HepG2 (cell line): ENCODE results near the gene CCL18. TPM values are rescaled to one million over a fixed set of nuclear protein-coding genes. Genes with fewer than 3 reads are reported as not detected.
A peak's percentile ranks its signal among the peaks of the same experiment; 100 is the strongest.

Experiments
- ATAC-seq: fragments of 200-7000 bp; cut with Tn5 transposase; 3 replicates; pipeline ENCODE4 v1.9.1; 2020; ENCODE audit warnings: mild to moderate bottlenecking, moderate library complexity
- BruUV-seq: library from RNA; stranded (reverse); fragments of 400-500 nt; replicated peaks from 2 replicates; lab custom pipeline; 2021; lab: Mats Ljungman, UMichigan
- CTCF ChIA-PET: fragments of 300-600 bp; formaldehyde crosslinking; extraction: SDS; loops from one replicate; lab custom pipeline; 2021; ENCODE audit warnings: low total read pairs, inconsistent platforms, low intra/inter-chr PET ratio; lab: Yijun Ruan, JAX
- POLR2A ChIA-PET: fragments of 350-600 bp; sonication (Branson Sonifier 250); formaldehyde crosslinking; loops from one replicate; lab custom pipeline; 2020; ENCODE audit warnings: antibody characterized with exemption, inconsistent platforms; lab: Yijun Ruan, JAX
- DNase-seq: peaks from one replicate; pipeline ENCODE4 v3.0.0-alpha.2; 2015; ENCODE audit warnings: low spot score
- FAIRE-seq: peaks from 3 replicates; lab custom pipeline; 2011; peaks lifted over from hg19 to GRCh38; lab: Jason Lieb, UNC
- H2AFZ ChIP-seq: one replicate; pipeline ENCODE4 v1.6.1; 2011; ENCODE audit warnings: low read length, inconsistent platforms
- H3K27ac ChIP-seq: fragments of 300-600 bp; 3 replicates; pipeline ENCODE4 v1.8.0; 2011; ENCODE audit warnings: mixed run types, mild to moderate bottlenecking, mixed read lengths, low read length, inconsistent platforms; ENCODE audit not compliant: insufficient read depth; ENCODE audit errors: extremely low read length
- H3K27me3 ChIP-seq, 2 experiments: fragments of 200-600 bp in 1 of 2; 2 replicates in 1 of 2; 3 replicates in 1 of 2; pipeline versions ENCODE4 v1.6.0 to v1.8.0; 2011; ENCODE audit warnings: low read length in 2 of 2, mild to moderate bottlenecking in 2 of 2, moderate library complexity in 2 of 2, inconsistent platforms in 1 of 2; ENCODE audit not compliant: insufficient read depth in 2 of 2, control insufficient read depth in 1 of 2
- H3K36me3 ChIP-seq, 2 experiments: fragments of 200-600 bp in 1 of 2; replicated peaks in 1 of 2; 2 replicates in 1 of 2; 3 replicates in 1 of 2; pipeline versions ENCODE4 v1.5.1 to v1.8.0; 2011; ENCODE audit warnings: low read length in 2 of 2, inconsistent platforms in 1 of 2; ENCODE audit not compliant: insufficient read depth in 2 of 2, control insufficient read depth in 1 of 2
- H3K4me1 ChIP-seq: 2 replicates; pipeline ENCODE4 v1.5.1; 2012; ENCODE audit warnings: low read length, inconsistent platforms; ENCODE audit not compliant: insufficient read depth
- H3K4me2 ChIP-seq: 2 replicates; pipeline ENCODE4 v1.6.0; 2011; ENCODE audit warnings: low read depth, low read length, inconsistent platforms
- H3K4me3 ChIP-seq, 3 experiments: fragments of 200-600 bp in 1 of 3; sonication (generic), shearing (Covaris generic) in 1 of 3; replicated peaks in 1 of 3; 2 replicates each; pipeline ENCODE4 v1.5.1; 2011 to 2016; ENCODE audit warnings: low read length in 3 of 3, inconsistent platforms in 2 of 3, low read depth in 2 of 3, mild to moderate bottlenecking in 2 of 3, control low read depth in 1 of 3, mixed read lengths in 1 of 3; ENCODE audit not compliant: insufficient read depth in 1 of 3
- H3K79me2 ChIP-seq: one replicate; pipeline ENCODE4 v1.6.1; 2011; ENCODE audit warnings: low read length, inconsistent platforms; ENCODE audit not compliant: insufficient read depth
- H3K9ac ChIP-seq: 2 replicates; pipeline ENCODE4 v1.6.0; 2011; ENCODE audit warnings: mild to moderate bottlenecking, low read depth, low read length, inconsistent platforms; ENCODE audit not compliant: insufficient read depth
- H3K9me3 ChIP-seq: 2 replicates; pipeline ENCODE4 v1.5.1; 2012; ENCODE audit warnings: mild to moderate bottlenecking, low read length
- H4K20me1 ChIP-seq: 2 replicates; pipeline ENCODE4 v1.6.0; 2011; ENCODE audit warnings: inconsistent platforms, mild to moderate bottlenecking, low read length, moderate library complexity; ENCODE audit not compliant: insufficient read depth
- BHLHE40 ChIP-seq: IDR thresholded peaks from 2 replicates; pipeline ENCODE4 v1.6.1; 2011; ENCODE audit warnings: low read length, improper control_type of control experiment
- CCDC6 ChIP-seq: sonication (generic); formaldehyde crosslinking; IDR thresholded peaks from 2 replicates; pipeline ENCODE4 v1.8.1; 2022; ENCODE audit warnings: mild to moderate bottlenecking, missing genetic modification reagents, moderate library complexity
- HDAC2 ChIP-seq: sonication (generic); formaldehyde crosslinking; IDR thresholded peaks from 2 replicates; pipeline ENCODE4 v1.4.0; 2020; ENCODE audit warnings: missing genetic modification reagents
- HES4 ChIP-seq: sonication (generic); formaldehyde crosslinking; IDR thresholded peaks from 2 replicates; pipeline ENCODE4 v1.9.0; 2021; ENCODE audit warnings: mild to moderate bottlenecking, missing genetic modification reagents, borderline replicate concordance
- MAZ ChIP-seq, 2 experiments: sonication (generic) in 1 of 2; formaldehyde crosslinking in 1 of 2; IDR thresholded peaks; 2 replicates each; pipeline versions ENCODE4 v1.5.0 to v1.6.1; 2012 to 2020; ENCODE audit warnings: low read depth in 2 of 2, mild to moderate bottlenecking in 2 of 2, borderline replicate concordance in 1 of 2, improper control_type of control experiment in 1 of 2, low read length in 1 of 2, missing genetic modification reagents in 1 of 2, moderate library complexity in 1 of 2
- STAG1 ChIP-seq: sonication (generic); formaldehyde crosslinking; IDR thresholded peaks from 2 replicates; pipeline ENCODE4 v1.4.0; 2020; ENCODE audit warnings: missing genetic modification reagents
- YY1 ChIP-seq: IDR thresholded peaks from 2 replicates; pipeline ENCODE4 v1.6.1; 2011; ENCODE audit warnings: low read length, low read depth, moderate library complexity, mild to moderate bottlenecking; ENCODE audit not compliant: insufficient read depth, insufficient replicate concordance
- ZNF773 ChIP-seq: sonication (generic); formaldehyde crosslinking; IDR thresholded peaks from 2 replicates; pipeline ENCODE4 v1.4.0; 2020; ENCODE audit warnings: missing genetic modification reagents, borderline replicate concordance
- ZNF782 ChIP-seq: sonication (generic); formaldehyde crosslinking; IDR thresholded peaks from 2 replicates; pipeline ENCODE4 v1.4.0; 2020; ENCODE audit warnings: missing genetic modification reagents, mild to moderate bottlenecking, borderline replicate concordance
- ZNF790 ChIP-seq: sonication (generic); formaldehyde crosslinking; IDR thresholded peaks from 2 replicates; pipeline ENCODE4 v1.8.0; 2022; ENCODE audit warnings: missing genetic modification reagents, mild to moderate bottlenecking, borderline replicate concordance
- ZSCAN12 ChIP-seq: sonication (generic); formaldehyde crosslinking; IDR thresholded peaks from 2 replicates; pipeline ENCODE4 v1.9.0; 2021; ENCODE audit warnings: mild to moderate bottlenecking, missing genetic modification reagents
- WGBS: methylation state at CpG from one replicate; pipeline ENCODE4 v1.1.6; 2017; ENCODE audit warnings: low lambda C conversion rate; 5-methylcytosine and 5-hydroxymethylcytosine counted together
- in situ Hi-C: cut with HindIII; loops from 2 replicates; pipeline ENCODE4 v1.10.0; 2017; ENCODE audit warnings: low pct_unique_long_range_greater_than_20kb; ENCODE audit not compliant: extremely low pct_ligation_motif_present
- intact Hi-C: fragments of 100-400 bp; cut with micrococcal nuclease; formaldehyde crosslinking; loops from one replicate; pipeline ENCODE4 v1.10.0; 2022; ENCODE audit not compliant: unreplicated experiment
- polyA plus RNA-seq, 8 experiments: library from polyadenylated mRNA; depleted of rRNA in 3 of 8; stranded (reverse) in 7 of 8; unstranded in 1 of 8; fragments of >200 nt; fragmentation: Illumina TruSeq in 4 of 8; extraction: Trizol in 4 of 8; gene quantifications; 2 replicates each; pipeline versions ENCODE4 v1.2.1 to v1.2.3, GENCODE V29; 2011 to 2016; ENCODE audit warnings: low read depth in 4 of 8, missing spikeins in 1 of 8, mixed read lengths in 1 of 8; ENCODE audit not compliant: insufficient read depth in 1 of 8
- total RNA-seq, 5 experiments: library from RNA; depleted of rRNA; stranded (reverse); fragments of >200 nt; fragmentation: Illumina TruSeq; extraction: Trizol; gene quantifications; 2 replicates each; pipeline ENCODE4 v1.2.3, GENCODE V29; 2016; ENCODE audit warnings: low read depth in 1 of 5
- TF ChIP-seq, protein P1 (sequence below): sonication (generic); formaldehyde crosslinking; IDR thresholded peaks from 2 replicates; pipeline ENCODE4 v1.8.0; 2022; ENCODE audit warnings: low read depth, missing genetic modification reagents
- TF ChIP-seq, protein P2 (sequence below): sonication (generic); formaldehyde crosslinking; IDR thresholded peaks from 2 replicates; pipeline ENCODE4 v1.5.0; 2020; ENCODE audit warnings: mild to moderate bottlenecking, missing genetic modification reagents, moderate library complexity

The CCL18 gene
- total and polyA plus RNA-seq, 2 of the 13 experiments (the other 11 are each of a cell fraction or from before 2014, with no cell fraction given), result not detected

DNA sequence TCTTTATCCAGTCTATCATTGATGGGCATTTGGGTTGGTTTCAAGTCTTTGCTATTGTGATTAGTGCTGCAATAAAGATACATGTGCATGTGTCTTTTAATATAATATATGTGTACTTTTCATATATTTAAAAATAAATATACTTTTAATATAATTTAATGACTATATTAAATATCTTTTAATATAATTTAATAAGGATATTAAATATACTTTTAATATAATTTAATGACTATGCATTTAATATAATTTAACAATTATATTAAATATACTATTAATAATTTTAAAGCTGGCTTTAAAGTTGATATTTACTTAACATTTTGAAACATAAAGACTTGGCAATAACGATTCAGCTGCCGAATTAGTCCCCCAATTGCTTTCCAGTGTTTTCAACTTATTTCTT is 47.5 kb upstream of the CCL18 start:
- Histone ChIP-seq H3K9me3 (no peaks in the 10 kb centered on the region), H3K27me3 (no peaks in the 10 kb centered on the region; a peak in 1 of 5 replicates), H3K4me3 (no peak overlapping the region), H3K4me2 (no peak overlapping the region), H3K4me1 (peaks cover 8% of the 10 kb centered on the region; the same call in 1 of the 2 replicates), H3K27ac (no peak overlapping the region), H3K9ac (no peak overlapping the region), H3K36me3 (no peaks in the 10 kb centered on the region), H3K79me2 (no peaks in the 10 kb centered on the region), H2AFZ (no peak overlapping the region), H4K20me1 (no peaks in the 10 kb centered on the region)
- BruUV-seq, result no TSS peak
- POLR2A ChIA-PET, result no interaction called here
- CTCF ChIA-PET, result no interaction called here
- TF ChIP-seq ZSCAN12 (no peak), HES4 (no peak), YY1 (no peak), ZNF782 (CRISPR knock-in tag) (no peak), BHLHE40 (no peak), HDAC2 (CRISPR knock-in tag) (no peak)
- TF ChIP-seq, protein P1, sequence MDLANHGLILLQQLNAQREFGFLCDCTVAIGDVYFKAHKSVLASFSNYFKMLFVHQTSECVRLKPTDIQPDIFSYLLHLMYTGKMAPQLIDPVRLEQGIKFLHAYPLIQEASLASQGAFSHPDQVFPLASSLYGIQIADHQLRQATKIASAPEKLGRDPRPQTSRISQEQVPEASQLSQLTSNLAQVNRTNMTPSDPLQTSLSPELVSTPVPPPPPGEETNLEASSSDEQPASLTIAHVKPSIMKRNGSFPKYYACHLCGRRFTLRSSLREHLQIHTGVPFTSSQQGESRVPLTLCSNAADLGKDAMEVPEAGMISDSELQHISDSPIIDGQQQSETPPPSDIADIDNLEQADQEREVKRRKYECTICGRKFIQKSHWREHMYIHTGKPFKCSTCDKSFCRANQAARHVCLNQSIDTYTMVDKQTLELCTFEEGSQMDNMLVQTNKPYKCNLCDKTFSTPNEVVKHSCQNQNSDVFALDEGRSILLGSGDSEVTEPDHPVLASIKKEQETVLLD (CRISPR knock-in tag), result no peak
- 68% methylated on average over 2 of the region's 2 CpGs for WGBS
- intact Hi-C loops (no loop called here), in situ Hi-C loops (no loop called here)
- FAIRE-seq (no peak), ATAC-seq (no peak), DNase-seq (no peak)

DNA sequence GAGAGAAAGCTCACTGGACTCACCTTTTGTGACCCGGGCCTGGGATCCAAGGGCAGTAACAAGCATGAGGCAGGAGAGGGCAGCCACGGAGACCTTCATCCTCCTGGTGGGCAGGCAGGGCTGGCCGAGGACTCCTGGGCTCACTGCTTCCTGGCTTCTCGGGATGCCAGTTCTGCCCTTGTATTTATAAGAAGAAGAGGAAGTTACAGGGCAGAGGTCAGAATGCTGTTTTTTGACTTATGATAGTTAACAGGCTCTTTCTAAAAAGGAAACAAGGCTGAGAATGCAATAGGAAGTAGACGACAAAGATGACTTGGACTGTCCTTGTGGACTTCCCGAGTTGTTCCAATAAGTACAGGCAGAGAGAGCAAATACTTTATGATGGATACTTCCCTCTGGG is 46.3 kb upstream of the CCL18 start, which contains the start of gene CCL23:
CCL23 (minus strand) TSS at position 174 of the 400 bp plus-strand sequence; CDS start at position 99, 75 bp downstream.
- intact Hi-C loops (no loop called here), in situ Hi-C loops (no loop called here)
- no peak within 1 kb of the TSS for H2AFZ ChIP-seq
- peaks cover 8% of the 10 kb centered on the region; the same call in 1 of the 2 replicates for H3K4me1 ChIP-seq
- FAIRE-seq, result no peak
- H3K36me3 ChIP-seq, result no peaks in the 10 kb centered on the region
- no peak for DNase-seq
- H3K9ac ChIP-seq, result no peak within 1 kb of the TSS
- H3K4me3 ChIP-seq, result no peak within 1 kb of the TSS
- H3K9me3 ChIP-seq, result no peaks in the 10 kb centered on the region
- no peak within 1 kb of the TSS for H3K27ac ChIP-seq
- BruUV-seq, result no TSS peak
- ATAC-seq, result peak; percentile 86
- no peaks in the 10 kb centered on the region for H4K20me1 ChIP-seq
- ChIA-PET CTCF (no interaction called here), POLR2A (interaction anchor here (0.7 kb wide), 1 partner anchor 48 kb away, joined by 5 read pairs; no protein-coding TSS in a partner anchor)
- no peaks in the 10 kb centered on the region; a peak in 1 of 5 replicates for H3K27me3 ChIP-seq
- H3K4me2 ChIP-seq, result no peak within 1 kb of the TSS
- H3K79me2 ChIP-seq, result no peaks in the 10 kb centered on the region
- 26% methylated on average over 5 of the region's 6 CpGs for WGBS
- TF ChIP-seq, protein P2, sequence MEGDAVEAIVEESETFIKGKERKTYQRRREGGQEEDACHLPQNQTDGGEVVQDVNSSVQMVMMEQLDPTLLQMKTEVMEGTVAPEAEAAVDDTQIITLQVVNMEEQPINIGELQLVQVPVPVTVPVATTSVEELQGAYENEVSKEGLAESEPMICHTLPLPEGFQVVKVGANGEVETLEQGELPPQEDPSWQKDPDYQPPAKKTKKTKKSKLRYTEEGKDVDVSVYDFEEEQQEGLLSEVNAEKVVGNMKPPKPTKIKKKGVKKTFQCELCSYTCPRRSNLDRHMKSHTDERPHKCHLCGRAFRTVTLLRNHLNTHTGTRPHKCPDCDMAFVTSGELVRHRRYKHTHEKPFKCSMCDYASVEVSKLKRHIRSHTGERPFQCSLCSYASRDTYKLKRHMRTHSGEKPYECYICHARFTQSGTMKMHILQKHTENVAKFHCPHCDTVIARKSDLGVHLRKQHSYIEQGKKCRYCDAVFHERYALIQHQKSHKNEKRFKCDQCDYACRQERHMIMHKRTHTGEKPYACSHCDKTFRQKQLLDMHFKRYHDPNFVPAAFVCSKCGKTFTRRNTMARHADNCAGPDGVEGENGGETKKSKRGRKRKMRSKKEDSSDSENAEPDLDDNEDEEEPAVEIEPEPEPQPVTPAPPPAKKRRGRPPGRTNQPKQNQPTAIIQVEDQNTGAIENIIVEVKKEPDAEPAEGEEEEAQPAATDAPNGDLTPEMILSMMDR (CRISPR knock-in tag), result peak; percentile 25; the same call in 1 of the 2 replicates
- TF ChIP-seq STAG1 (CRISPR knock-in tag), result peak; percentile 11; the same call in 1 of the 2 replicates
- TF ChIP-seq ZNF773, result no peak
- TF ChIP-seq ZNF790, result no peak
- TF ChIP-seq CCDC6 (CRISPR knock-in tag), result no peak
- no peak for TF ChIP-seq MAZ (IDR thresholded peaks at IDR 0.05; ENCODE audit: borderline replicate concordance, low read depth, low read length)
- no peak for TF ChIP-seq MAZ (CRISPR knock-in tag; IDR thresholded peaks at IDR 0.05; ENCODE audit: low read depth)
